Activated T-cell treated with anti-CD3 and anti-CD28 coated beads, Interleukin-2, amount 50 U/mL, for 4 hours (primary cell): ENCODE data around the gene ADCY7. TPM values are rescaled to one million over a fixed set of nuclear protein-coding genes. Genes with fewer than 3 reads are reported as not detected.

Experiments used
- ATAC-seq, 2 donors: fragments of 200-7000 bp; cut with Tn5 transposase; one replicate each; pipeline ENCODE4 v1.10.0; 2021
- DNase-seq: peaks from one replicate; pipeline ENCODE4 v3.0.0-alpha.2; 2020
- H3K27me3 Mint-ChIP-seq: one replicate; pipeline ENCODE4 v1.8.0; 2021; ENCODE audit warnings: low read depth, mixed read lengths
- H3K36me3 Mint-ChIP-seq: one replicate; pipeline ENCODE4 v1.8.0; 2022; ENCODE audit warnings: mixed read lengths; ENCODE audit not compliant: insufficient read depth
- H3K4me1 Mint-ChIP-seq: one replicate; pipeline ENCODE4 v1.8.0; 2021; ENCODE audit warnings: low read depth, mixed read lengths
- H3K4me3 Mint-ChIP-seq: one replicate; pipeline ENCODE4 v1.8.0; 2021; ENCODE audit warnings: mild to moderate bottlenecking, moderate library complexity, mixed read lengths
- H3K9me3 Mint-ChIP-seq: one replicate; pipeline ENCODE4 v1.8.0; 2021; ENCODE audit warnings: mixed read lengths
- total RNA-seq, 3 donors: library from RNA; stranded (reverse); gene quantifications; one replicate each; pipeline ENCODE4 v1.2.1, GENCODE V29; 2021

Gene ADCY7
- total RNA-seq, 3 donors from 2014 or later: 61.7 to 77.6 (median 70.7) TPM

GRCh38 chr16:50268352-50268751, 2.0 kb downstream of the ADCY7 start:
- Mint-ChIP-seq H3K4me3 (peak overlapping the region; percentile 90), H3K9me3 (no peaks in the 10 kb centered on the region), H3K27me3 (no peaks in the 10 kb centered on the region), H3K4me1 (peaks cover 92% of the 10 kb centered on the region), H3K36me3 (no peaks in the 10 kb centered on the region)
- DNase-seq: no peak
- ATAC-seq: no peak

- Mint-ChIP-seq H3K36me3 (peaks cover 2% of the 10 kb centered on the region), H3K4me3 (peak overlapping the region; percentile 57), H3K27me3 (no peaks in the 10 kb centered on the region), H3K9me3 (no peaks in the 10 kb centered on the region), H3K4me1 (peaks cover 92% of the 10 kb centered on the region)
- DNase-seq (no peak), ATAC-seq (no peak)
Observed at GRCh38 chr16:50269061-50269705, 2.8 kb downstream of the ADCY7 start.

GRCh38 chr16:50269769-50270509, 3.6 kb downstream of the ADCY7 start:
- Mint-ChIP-seq H3K4me3 (no peak overlapping the region), H3K4me1 (peaks cover 90% of the 10 kb centered on the region), H3K9me3 (no peaks in the 10 kb centered on the region), H3K36me3 (peaks cover 2% of the 10 kb centered on the region), H3K27me3 (no peaks in the 10 kb centered on the region)
- ATAC-seq (no peak), DNase-seq (no peak)

GRCh38 chr16:50270510-50271147, 4.3 kb downstream of the ADCY7 start:
- Mint-ChIP-seq H3K4me3 (no peak overlapping the region), H3K9me3 (no peaks in the 10 kb centered on the region), H3K27me3 (no peaks in the 10 kb centered on the region), H3K4me1 (peaks cover 90% of the 10 kb centered on the region), H3K36me3 (peaks cover 2% of the 10 kb centered on the region)
- DNase-seq: no peak
- no peak for ATAC-seq

- Mint-ChIP-seq H3K36me3 (peaks cover 2% of the 10 kb centered on the region), H3K9me3 (no peaks in the 10 kb centered on the region), H3K4me3 (no peak overlapping the region), H3K4me1 (peaks cover 90% of the 10 kb centered on the region), H3K27me3 (no peaks in the 10 kb centered on the region)
- DNase-seq: no peak
- ATAC-seq: no peak
Observed at GRCh38 chr16:50271148-50272041, 5.0 kb downstream of the ADCY7 start.

- no peak for DNase-seq
- ATAC-seq: no peak
- Mint-ChIP-seq H3K9me3 (no peaks in the 10 kb centered on the region), H3K4me1 (peaks cover 95% of the 10 kb centered on the region), H3K4me3 (peak overlapping the region; percentile 11), H3K27me3 (no peaks in the 10 kb centered on the region), H3K36me3 (peaks cover 2% of the 10 kb centered on the region)
Observed at GRCh38 chr16:50272111-50272571, 5.8 kb downstream of the ADCY7 start.

DNA sequence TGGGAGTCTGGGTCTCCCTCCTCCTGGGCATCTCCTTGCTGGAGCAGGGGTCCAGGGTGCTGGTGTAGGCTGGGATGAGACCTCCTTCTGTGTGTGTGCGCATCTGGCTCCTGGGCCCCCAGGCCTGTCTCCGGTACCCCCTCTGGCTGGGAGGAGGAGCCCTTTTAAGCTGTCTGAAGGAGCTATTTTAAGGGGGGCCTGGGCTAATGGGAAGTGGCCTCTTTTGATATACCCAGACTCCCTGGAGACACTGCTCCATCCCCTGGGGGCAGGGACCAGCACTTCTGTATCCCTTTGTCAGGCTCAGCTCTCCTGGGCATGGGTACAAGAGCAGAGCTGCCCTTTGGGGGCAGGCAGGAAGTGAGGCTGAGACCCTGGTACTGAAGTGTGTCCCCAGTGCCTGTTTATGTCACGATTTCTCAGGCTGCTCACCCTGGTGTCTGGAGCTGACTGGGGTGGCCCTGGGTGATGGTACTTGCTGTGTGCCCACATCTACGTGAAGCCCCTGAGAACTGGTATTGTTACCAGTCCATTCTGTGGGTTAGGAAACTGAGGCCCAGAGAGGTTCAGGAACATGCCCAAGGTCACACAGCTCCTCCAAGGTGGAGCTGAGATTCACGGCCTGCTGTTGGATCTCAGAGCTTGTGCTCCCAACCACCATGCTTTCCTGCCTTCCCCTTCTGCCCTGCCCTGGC, 6.5 kb downstream of the ADCY7 start:
- no peak for DNase-seq
- Mint-ChIP-seq H3K4me3 (peak overlapping the region; percentile 93), H3K9me3 (no peaks in the 10 kb centered on the region), H3K4me1 (peaks cover 96% of the 10 kb centered on the region), H3K36me3 (peaks cover 3% of the 10 kb centered on the region), H3K27me3 (no peaks in the 10 kb centered on the region)
- no peak for ATAC-seq

DNA sequence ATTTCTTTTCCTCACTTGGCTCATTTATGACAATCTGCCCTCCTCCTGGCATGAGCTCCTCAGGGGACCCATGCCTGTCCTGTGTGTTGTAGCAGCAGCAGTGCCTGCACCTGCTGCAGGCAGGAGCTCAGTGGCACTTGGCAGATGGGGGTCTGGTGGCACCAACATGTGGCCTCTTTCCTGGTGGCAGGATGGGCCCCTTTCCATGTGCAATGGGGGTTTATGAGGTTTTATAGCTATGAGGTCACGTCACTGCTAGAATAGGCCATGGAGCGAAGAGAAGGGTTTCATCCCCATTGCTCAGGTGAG, 7.0 kb downstream of the ADCY7 start:
- Mint-ChIP-seq H3K4me3 (peak overlapping the region; percentile 93), H3K27me3 (no peaks in the 10 kb centered on the region)

GRCh38 chr16:50273888-50274325, 7.6 kb downstream of the ADCY7 start:
- Mint-ChIP-seq H3K27me3 (no peaks in the 10 kb centered on the region), H3K4me3 (peak overlapping the region; percentile 93), H3K36me3 (peaks cover 5% of the 10 kb centered on the region), H3K4me1 (peaks cover 97% of the 10 kb centered on the region), H3K9me3 (peaks cover 4% of the 10 kb centered on the region)
- ATAC-seq (peak; percentile 29 to 49), DNase-seq (no peak)

More for the DNA sequence above, 7.0 kb downstream of the ADCY7 start:
- Mint-ChIP-seq H3K4me1 (peaks cover 97% of the 10 kb centered on the region), H3K36me3 (peaks cover 4% of the 10 kb centered on the region), H3K9me3 (peaks cover 2% of the 10 kb centered on the region)
- no peak for ATAC-seq
- no peak for DNase-seq

GRCh38 chr16:50274326-50275097, 8.2 kb downstream of the ADCY7 start:
- H3K4me3 Mint-ChIP-seq: peak overlapping the region; percentile 93

GRCh38 chr16:50275098-50275415, 8.7 kb downstream of the ADCY7 start:
- Mint-ChIP-seq H3K36me3 (peaks cover 8% of the 10 kb centered on the region), H3K9me3 (peaks cover 4% of the 10 kb centered on the region), H3K4me3 (peak overlapping the region; percentile 93), H3K27me3 (no peaks in the 10 kb centered on the region), H3K4me1 (peaks cover 97% of the 10 kb centered on the region)
- no peak for ATAC-seq
- no peak for DNase-seq

More at GRCh38 chr16:50274326-50275097, 8.2 kb downstream of the ADCY7 start:
- Mint-ChIP-seq H3K9me3 (peaks cover 4% of the 10 kb centered on the region), H3K4me1 (peaks cover 97% of the 10 kb centered on the region), H3K36me3 (peaks cover 5% of the 10 kb centered on the region), H3K27me3 (no peaks in the 10 kb centered on the region)
- DNase-seq: peak; percentile 38
- peak; percentile 27 to 28 for ATAC-seq

DNA sequence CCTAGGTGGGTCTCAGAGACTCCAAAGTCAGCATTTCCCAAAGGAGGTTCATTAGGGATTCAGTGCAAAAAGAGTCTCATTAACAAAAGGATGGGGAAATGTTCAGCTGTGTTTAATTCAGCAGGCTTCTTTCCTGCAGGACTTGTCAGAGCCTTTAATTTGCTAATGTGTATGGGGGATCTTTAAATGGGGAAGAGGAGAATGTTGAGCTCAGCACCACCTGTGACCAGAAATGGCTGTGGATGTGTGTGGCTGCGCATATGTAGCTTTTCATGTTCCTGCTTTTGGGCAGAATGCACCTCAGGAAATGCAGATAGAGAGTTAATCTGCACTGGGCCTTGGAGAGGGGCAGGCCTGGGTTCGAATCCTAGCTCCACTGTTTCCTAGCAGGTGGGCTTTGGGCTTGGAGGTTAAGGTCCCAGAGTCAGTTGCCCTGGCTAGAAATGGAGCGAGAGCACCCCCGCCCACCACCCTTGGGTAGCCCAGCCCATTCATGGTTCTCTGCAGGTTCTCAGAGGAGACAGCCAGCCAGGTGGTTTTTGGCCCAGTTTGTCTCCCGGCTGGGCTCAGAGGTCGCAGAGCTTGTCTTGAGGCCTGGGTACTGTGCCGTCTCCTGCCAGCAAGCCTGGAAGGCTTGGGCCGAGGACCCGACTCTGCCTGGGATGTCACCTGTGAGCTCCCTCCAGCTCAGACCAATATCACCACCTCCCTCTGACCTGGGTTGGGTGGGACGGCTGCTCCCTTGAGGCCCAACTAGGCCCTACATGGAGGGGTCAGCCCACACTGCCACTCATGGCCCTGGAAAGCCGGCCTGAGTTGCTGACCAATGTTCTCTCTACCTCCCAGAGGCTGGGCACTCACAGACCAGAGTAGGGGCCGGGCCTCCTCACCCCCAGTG, 9.3 kb downstream of the ADCY7 start:
- Mint-ChIP-seq H3K27me3 (no peaks in the 10 kb centered on the region), H3K4me1 (peaks cover 97% of the 10 kb centered on the region), H3K36me3 (peaks cover 8% of the 10 kb centered on the region), H3K9me3 (peaks cover 4% of the 10 kb centered on the region), H3K4me3 (peak overlapping the region; percentile 93)
- ATAC-seq: no peak
- no peak for DNase-seq
